Measurements from ENCODE around the gene BEND7. TPM values are rescaled to one million over a fixed set of nuclear protein-coding genes. Genes with fewer than 3 reads are reported as not detected.

BEND7 gene
- total and polyA plus RNA-seq, 9 donors, result 5.0 to 7.3 (median 6.1) TPM

DNA sequence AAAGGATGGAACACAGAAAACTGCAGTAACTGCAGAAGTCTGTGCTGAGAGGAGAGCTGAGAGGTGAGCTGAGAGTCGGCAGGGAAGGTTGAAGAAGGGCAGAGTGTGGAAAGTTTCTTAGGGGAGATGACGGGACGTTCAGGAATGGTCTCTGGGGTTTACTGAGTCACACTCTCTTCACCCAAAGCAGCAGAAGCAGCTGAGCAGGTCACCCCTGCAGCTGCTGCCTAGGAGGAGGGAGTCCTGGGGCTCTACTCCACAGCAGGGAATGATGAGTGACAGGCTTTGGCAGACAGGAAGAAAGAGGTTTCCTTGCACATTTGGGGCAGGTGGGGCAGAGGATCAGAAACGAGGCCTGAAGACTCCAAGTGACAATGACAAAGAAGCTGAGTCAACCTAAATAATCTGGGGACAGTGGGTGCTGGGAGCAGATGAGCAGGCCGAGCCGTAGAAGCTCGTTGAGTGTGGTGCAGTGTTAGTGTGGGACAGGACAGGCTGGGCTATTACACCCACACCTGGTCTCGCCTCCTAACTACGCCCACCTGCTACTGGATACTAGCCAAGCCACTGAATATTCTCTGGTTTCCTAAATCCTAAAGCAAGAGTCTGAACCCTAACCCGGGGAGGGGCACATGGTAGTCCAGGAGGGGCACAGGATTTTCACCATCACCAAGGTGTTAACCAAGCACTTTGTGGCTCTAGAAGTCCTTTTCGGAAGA lies 24.9 kb downstream of the BEND7 start:
- Histone ChIP-seq H3K9me3 (replicated peaks; ENCODE audit: control insufficient read depth, low read depth, low read length) (no peaks in the 10 kb centered on the region), H3K27me3 (ENCODE audit: control insufficient read depth, insufficient read depth, low read length) (no peaks in the 10 kb centered on the region), H3K27ac (ENCODE audit: low read length) (no peak overlapping the region), H3K36me3 (ENCODE audit: control insufficient read depth, insufficient read depth, low read length) (no peaks in the 10 kb centered on the region), H3K4me3 (ENCODE audit: low read length) (no peak overlapping the region), H3K4me1 (ENCODE audit: control insufficient read depth, insufficient read depth, low read length) (no peaks in the 10 kb centered on the region)
- 31% methylated on average over 1 of the region's 11 CpGs for WGBS (ENCODE audit: insufficient coverage)
- no peak for DNase-seq

DNA sequence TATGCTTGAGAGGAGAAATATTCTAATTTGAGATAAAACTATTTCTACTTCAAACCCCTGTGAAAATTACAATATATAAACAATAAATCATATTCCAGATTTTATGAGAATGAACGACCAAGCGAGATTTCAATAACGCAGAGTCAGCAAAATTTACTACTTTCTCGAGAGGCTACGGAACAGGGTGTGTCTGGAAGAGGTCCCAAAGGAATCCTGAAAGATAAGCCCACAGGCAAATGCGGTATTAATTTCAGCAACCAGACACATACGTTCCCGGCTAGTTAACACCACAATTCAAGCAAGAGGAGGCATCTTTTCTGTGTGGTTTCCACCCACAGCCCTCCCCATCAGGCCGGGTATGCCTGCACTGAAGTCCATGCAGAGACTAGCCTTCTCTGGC lies 26.4 kb downstream of the BEND7 start:
- no peak overlapping the region for H3K27ac ChIP-seq (ENCODE audit: low read length)
- H3K4me3 ChIP-seq (ENCODE audit: low read length), result no peak overlapping the region
- DNase-seq, result no peak
- H3K36me3 ChIP-seq (ENCODE audit: control insufficient read depth, insufficient read depth, low read length), result no peaks in the 10 kb centered on the region
- no peaks in the 10 kb centered on the region for H3K4me1 ChIP-seq (ENCODE audit: control insufficient read depth, insufficient read depth, low read length)
- 65% methylated on average over 8 of the region's 9 CpGs for WGBS (ENCODE audit: insufficient coverage)
- no peaks in the 10 kb centered on the region for H3K27me3 ChIP-seq (ENCODE audit: control insufficient read depth, insufficient read depth, low read length)
- H3K9me3 ChIP-seq (replicated peaks; ENCODE audit: control insufficient read depth, low read depth, low read length), result no peaks in the 10 kb centered on the region

DNA sequence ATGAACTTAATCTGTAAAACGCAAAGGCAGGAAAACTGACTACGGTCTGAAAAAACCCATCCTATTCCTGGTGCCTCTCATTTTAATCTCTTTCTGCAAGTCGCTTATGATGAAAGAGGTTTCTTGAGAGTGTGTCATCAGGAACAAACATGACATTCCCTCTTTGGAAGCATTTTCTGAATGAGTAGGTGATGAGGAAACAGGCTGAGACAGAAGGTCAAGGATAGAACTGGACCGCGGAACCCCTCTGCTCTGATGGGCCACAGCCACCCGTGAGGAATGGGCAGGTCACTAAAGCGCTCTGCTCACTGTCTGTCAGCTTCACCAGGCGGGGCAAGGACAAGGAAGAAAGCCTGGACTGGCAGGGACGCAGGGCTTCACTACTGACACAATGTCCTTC lies 28.6 kb downstream of the BEND7 start:
- H3K27me3 ChIP-seq (ENCODE audit: control insufficient read depth, insufficient read depth, low read length), result no peaks in the 10 kb centered on the region
- 88% methylated on average over 6 of the region's 9 CpGs for WGBS (ENCODE audit: insufficient coverage)
- no peaks in the 10 kb centered on the region for H3K9me3 ChIP-seq (replicated peaks; ENCODE audit: control insufficient read depth, low read depth, low read length)
- no peak for DNase-seq
- H3K36me3 ChIP-seq (ENCODE audit: control insufficient read depth, insufficient read depth, low read length), result peaks cover 5% of the 10 kb centered on the region
- no peak overlapping the region for H3K27ac ChIP-seq (ENCODE audit: low read length)
- no peaks in the 10 kb centered on the region for H3K4me1 ChIP-seq (ENCODE audit: control insufficient read depth, insufficient read depth, low read length)
- H3K4me3 ChIP-seq (ENCODE audit: low read length), result no peak overlapping the region

DNA sequence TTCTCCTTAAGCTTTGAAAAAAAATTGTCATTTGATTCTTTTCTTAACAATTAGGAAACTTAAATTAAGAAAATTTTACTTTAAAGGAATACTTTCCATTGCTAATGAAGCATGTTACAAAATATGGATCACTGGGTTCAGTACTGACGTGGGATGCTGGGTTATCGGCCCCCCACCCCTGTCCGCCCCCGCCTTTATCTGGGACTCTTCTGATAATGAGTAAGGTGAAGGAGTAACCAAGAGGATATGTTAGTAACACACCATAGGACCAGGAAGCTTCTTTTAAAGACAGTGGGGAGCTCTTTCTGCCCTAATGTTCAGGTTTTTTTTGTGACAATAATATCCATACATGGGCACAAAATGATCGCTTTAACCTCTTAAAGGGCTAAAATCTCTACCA lies 29.7 kb downstream of the BEND7 start:
- Histone ChIP-seq H3K4me1 (ENCODE audit: control insufficient read depth, insufficient read depth, low read length) (no peaks in the 10 kb centered on the region), H3K27me3 (ENCODE audit: control insufficient read depth, insufficient read depth, low read length) (no peaks in the 10 kb centered on the region), H3K4me3 (ENCODE audit: low read length) (no peak overlapping the region), H3K27ac (ENCODE audit: low read length) (no peak overlapping the region), H3K9me3 (replicated peaks; ENCODE audit: control insufficient read depth, low read depth, low read length) (no peaks in the 10 kb centered on the region), H3K36me3 (ENCODE audit: control insufficient read depth, insufficient read depth, low read length) (peaks cover 5% of the 10 kb centered on the region)
- WGBS (ENCODE audit: insufficient coverage), result 94% methylated on average over 3 of the region's 5 CpGs
- DNase-seq, result no peak

DNA sequence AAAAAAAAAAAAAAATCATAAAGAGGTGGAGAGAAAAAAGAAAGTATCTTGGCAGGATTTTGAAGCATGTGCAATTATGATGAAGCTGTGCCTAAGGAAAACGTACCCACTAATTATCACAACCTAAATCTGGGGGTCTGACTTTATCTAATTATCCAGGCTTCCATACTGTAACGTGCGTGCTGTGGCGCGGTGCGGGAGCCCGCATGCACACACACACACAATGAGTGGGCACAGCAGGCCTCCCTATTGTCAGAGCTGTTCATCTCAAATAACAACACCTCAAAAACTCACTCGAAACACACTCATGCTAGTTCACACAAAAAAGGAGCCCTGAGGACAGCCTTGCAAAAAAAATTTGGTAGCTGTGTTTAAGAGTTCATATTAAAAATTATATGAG lies 31.9 kb downstream of the BEND7 start:
- Histone ChIP-seq H3K9me3 (replicated peaks; ENCODE audit: control insufficient read depth, low read depth, low read length) (no peaks in the 10 kb centered on the region), H3K36me3 (ENCODE audit: control insufficient read depth, insufficient read depth, low read length) (peaks cover 5% of the 10 kb centered on the region), H3K4me1 (ENCODE audit: control insufficient read depth, insufficient read depth, low read length) (no peaks in the 10 kb centered on the region), H3K27me3 (ENCODE audit: control insufficient read depth, insufficient read depth, low read length) (no peaks in the 10 kb centered on the region), H3K4me3 (ENCODE audit: low read length) (no peak overlapping the region), H3K27ac (ENCODE audit: low read length) (no peak overlapping the region)
- no peak for DNase-seq
- WGBS (ENCODE audit: insufficient coverage), result 100% methylated on average over 4 of the region's 8 CpGs

DNA sequence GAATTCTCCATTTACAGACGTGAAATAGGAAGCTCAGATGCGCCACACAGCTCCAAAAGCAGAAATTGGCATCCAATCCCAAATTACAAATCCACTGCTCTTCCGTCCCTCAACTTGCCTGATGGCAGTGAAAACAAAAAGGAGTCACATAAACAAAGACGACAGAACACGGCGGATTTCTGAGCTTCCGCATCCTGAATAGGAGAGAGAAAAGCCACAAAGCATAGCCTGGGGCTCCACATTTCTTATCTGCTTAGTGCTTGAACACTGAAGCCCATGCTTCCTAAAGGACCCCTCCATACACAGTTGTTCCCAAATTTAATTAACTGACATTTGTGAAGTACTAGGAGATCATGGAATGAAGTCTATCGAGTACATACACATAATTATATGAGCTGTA lies 32.6 kb downstream of the BEND7 start:
- H3K4me1 ChIP-seq (ENCODE audit: control insufficient read depth, insufficient read depth, low read length), result no peaks in the 10 kb centered on the region
- no peaks in the 10 kb centered on the region for H3K27me3 ChIP-seq (ENCODE audit: control insufficient read depth, insufficient read depth, low read length)
- H3K4me3 ChIP-seq (ENCODE audit: low read length), result no peak overlapping the region
- no peak for DNase-seq
- no peaks in the 10 kb centered on the region for H3K9me3 ChIP-seq (replicated peaks; ENCODE audit: control insufficient read depth, low read depth, low read length)
- 88% methylated on average over 3 of the region's 8 CpGs for WGBS (ENCODE audit: insufficient coverage)
- H3K36me3 ChIP-seq (ENCODE audit: control insufficient read depth, insufficient read depth, low read length), result peaks cover 5% of the 10 kb centered on the region
- no peak overlapping the region for H3K27ac ChIP-seq (ENCODE audit: low read length)

DNA sequence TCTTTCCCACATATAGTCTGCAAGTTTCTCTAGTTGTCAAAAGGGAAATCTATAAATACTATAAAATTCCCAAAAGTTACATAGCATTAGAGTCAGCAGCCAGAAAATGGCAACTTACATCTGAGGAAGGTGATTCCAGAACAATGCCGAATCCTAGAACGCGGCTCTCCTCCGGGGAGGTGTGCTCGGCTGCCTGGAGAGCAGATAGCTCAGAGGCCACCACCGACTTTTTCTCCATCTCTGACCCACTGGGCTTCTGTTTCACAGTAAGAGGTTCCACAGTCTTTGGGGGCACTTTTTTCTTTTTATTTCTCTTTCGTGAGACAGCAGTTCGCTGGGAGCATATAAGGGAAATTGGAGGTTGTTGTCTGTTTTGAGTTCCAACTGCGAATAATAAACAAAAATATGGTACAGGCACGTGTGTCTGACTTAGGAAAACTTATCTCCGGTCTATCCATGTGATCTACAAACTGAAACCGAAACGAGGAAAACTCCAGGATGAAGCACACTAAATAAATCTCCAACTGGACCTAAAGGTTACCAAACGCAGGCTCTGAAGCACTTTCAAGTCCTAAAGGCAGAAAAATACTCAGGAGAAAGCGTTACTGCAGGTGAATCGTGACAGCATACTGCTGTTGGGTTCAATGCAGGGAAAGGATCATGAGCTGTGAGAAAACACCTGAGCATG lies 36.2 kb downstream of the BEND7 start:
- no peaks in the 10 kb centered on the region for H3K9me3 ChIP-seq (replicated peaks; ENCODE audit: control insufficient read depth, low read depth, low read length)
- no peaks in the 10 kb centered on the region for H3K27me3 ChIP-seq (ENCODE audit: control insufficient read depth, insufficient read depth, low read length)
- H3K4me3 ChIP-seq (ENCODE audit: low read length), result no peak overlapping the region
- peaks cover 5% of the 10 kb centered on the region for H3K36me3 ChIP-seq (ENCODE audit: control insufficient read depth, insufficient read depth, low read length)
- H3K27ac ChIP-seq (ENCODE audit: low read length), result no peak overlapping the region
- no peak for DNase-seq
- 89% methylated on average over 11 of the region's 16 CpGs for WGBS (ENCODE audit: insufficient coverage)
- H3K4me1 ChIP-seq (ENCODE audit: control insufficient read depth, insufficient read depth, low read length), result no peaks in the 10 kb centered on the region

DNA sequence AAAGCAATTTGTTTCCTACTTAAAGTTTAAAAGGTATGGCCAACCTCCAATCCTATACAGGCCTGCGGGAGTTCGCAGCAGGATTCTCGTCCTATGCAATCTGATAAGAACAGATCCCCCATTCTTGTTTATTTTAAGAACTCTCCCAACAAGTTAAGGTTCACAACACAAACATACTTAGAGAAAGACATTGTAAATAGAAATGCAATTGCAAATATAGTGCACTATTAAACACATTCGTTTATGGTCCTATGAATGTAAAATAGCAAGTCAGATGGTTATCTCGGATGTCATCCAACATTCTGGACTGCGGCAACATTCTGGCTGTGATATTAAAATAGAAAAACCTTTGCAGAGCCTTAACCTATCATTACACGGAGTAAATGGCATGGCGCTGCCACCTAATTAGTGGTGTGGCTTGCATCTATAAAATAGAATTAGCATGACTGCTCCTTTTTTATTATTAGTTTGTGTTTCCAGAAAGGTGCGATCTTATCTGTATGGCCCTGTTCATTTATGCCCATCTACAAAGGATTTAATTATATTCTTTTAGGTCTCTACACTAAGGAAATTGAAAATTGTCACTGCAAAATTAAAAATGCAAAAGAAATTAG lies 37.0 kb downstream of the BEND7 start:
- Histone ChIP-seq H3K9me3 (replicated peaks; ENCODE audit: control insufficient read depth, low read depth, low read length) (no peaks in the 10 kb centered on the region), H3K27me3 (ENCODE audit: control insufficient read depth, insufficient read depth, low read length) (no peaks in the 10 kb centered on the region), H3K4me3 (ENCODE audit: low read length) (no peak overlapping the region), H3K4me1 (ENCODE audit: control insufficient read depth, insufficient read depth, low read length) (no peaks in the 10 kb centered on the region), H3K36me3 (ENCODE audit: control insufficient read depth, insufficient read depth, low read length) (peaks cover 5% of the 10 kb centered on the region), H3K27ac (ENCODE audit: low read length) (no peak overlapping the region)
- DNase-seq, result no peak
- WGBS (ENCODE audit: insufficient coverage), result no CpG with 5 or more reads among the region's 9 CpGs

DNA sequence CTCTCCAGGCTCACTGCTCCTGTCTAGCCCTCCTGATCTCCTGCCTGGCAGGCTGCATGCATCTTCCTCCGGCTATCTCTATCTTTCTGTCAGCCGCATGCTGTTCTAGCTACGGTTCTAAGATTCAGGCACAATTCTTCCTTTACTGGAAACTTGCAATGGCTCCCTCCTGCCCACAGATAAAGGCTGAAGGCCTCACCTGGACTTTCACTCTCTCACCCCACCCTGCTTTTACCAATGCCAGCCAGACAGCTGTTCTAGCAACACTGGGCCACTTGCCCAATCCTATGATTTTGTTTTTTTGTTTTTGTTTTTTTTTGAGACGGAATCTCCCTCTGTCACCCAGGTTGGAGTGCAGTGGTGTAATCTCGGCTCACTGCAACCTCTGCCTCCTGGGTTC lies 38.3 kb downstream of the BEND7 start:
- no peak overlapping the region for H3K27ac ChIP-seq (ENCODE audit: low read length)
- H3K27me3 ChIP-seq (ENCODE audit: control insufficient read depth, insufficient read depth, low read length), result no peaks in the 10 kb centered on the region
- no peaks in the 10 kb centered on the region for H3K36me3 ChIP-seq (ENCODE audit: control insufficient read depth, insufficient read depth, low read length)
- H3K4me1 ChIP-seq (ENCODE audit: control insufficient read depth, insufficient read depth, low read length), result no peaks in the 10 kb centered on the region
- DNase-seq, result no peak
- H3K4me3 ChIP-seq (ENCODE audit: low read length), result no peak overlapping the region
- WGBS (ENCODE audit: insufficient coverage), result 86% methylated on average over 4 of the region's 5 CpGs
- no peaks in the 10 kb centered on the region for H3K9me3 ChIP-seq (replicated peaks; ENCODE audit: control insufficient read depth, low read depth, low read length)

DNA sequence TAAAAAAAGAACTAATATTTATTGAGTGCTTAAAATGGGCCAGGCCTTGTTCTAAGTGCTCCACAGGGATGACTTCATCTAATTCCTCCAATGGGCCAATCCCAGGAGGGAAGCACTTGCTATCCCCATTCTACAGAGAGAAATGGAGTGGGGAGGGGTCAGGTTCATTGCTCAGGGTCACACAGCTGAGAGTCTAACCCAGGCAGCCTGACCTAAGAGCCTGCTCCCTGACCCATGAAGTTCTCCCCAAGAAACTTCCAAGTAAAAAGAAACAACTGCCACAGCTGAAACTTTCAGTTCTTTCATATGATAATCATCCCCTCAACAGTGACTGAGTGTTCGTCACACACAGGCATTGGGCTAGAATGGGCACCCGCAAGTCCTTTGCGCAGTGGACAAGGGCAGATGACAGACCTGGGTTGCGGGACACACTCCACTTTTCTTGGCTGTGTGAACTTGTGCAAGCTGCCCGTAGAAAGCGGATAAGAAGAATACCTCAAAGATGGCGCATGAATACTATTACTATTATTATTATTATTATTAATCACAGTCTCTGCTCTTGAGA lies 39.7 kb downstream of the BEND7 start:
- no peak for DNase-seq
- Histone ChIP-seq H3K4me1 (ENCODE audit: control insufficient read depth, insufficient read depth, low read length) (no peaks in the 10 kb centered on the region), H3K4me3 (ENCODE audit: low read length) (no peak overlapping the region), H3K9me3 (replicated peaks; ENCODE audit: control insufficient read depth, low read depth, low read length) (no peaks in the 10 kb centered on the region), H3K27me3 (ENCODE audit: control insufficient read depth, insufficient read depth, low read length) (no peaks in the 10 kb centered on the region), H3K36me3 (ENCODE audit: control insufficient read depth, insufficient read depth, low read length) (no peaks in the 10 kb centered on the region), H3K27ac (ENCODE audit: low read length) (no peak overlapping the region)
- WGBS (ENCODE audit: insufficient coverage), result no CpG with 5 or more reads among the region's 7 CpGs
